ENCODE measurements around the gene RAC2. TPM values are rescaled to one million over a fixed set of nuclear protein-coding genes. Genes with fewer than 3 reads are reported as not detected.

RAC2 gene
- total RNA-seq, 4 donors from 2014 or later = 4.1 to 21.9 (median 7.2) TPM

GRCh38 chr22:37273126-37273845, 29.2 kb upstream of the RAC2 start:
- no peak overlapping the region for H3K27ac ChIP-seq (replicated peaks in 1 of 4)
- no peak for DNase-seq (ENCODE audit: extremely low spot score)
- TF ChIP-seq CTCF (IDR thresholded peaks at IDR 0.05) = no peak
- H3K4me1 ChIP-seq = peaks cover 0 to 5% (median 0%) of the 10 kb centered on the region in 4 donors
- H3K9me3 ChIP-seq = no peaks in the 10 kb centered on the region
- peaks cover 0 to 79% (median 2%) of the 10 kb centered on the region in 4 donors for H3K27me3 ChIP-seq
- intact Hi-C loops (cut with DNase I) = no loop called here
- WGBS = 60% methylated on average over 10 of the region's 17 CpGs
- H3K36me3 ChIP-seq = no peaks in the 10 kb centered on the region
- no peak overlapping the region for H3K4me3 ChIP-seq

GRCh38 chr22:37270928-37271650, 27.0 kb upstream of the RAC2 start:
- no peak overlapping the region for H3K27ac ChIP-seq (replicated peaks in 1 of 4)
- intact Hi-C loops (cut with DNase I) = no loop called here
- TF ChIP-seq EP300 (IDR thresholded peaks at IDR 0.05) (no peak), POLR2A (IDR thresholded peaks at IDR 0.05; ENCODE audit: low read depth) (no peak), POLR2AphosphoS5 (IDR thresholded peaks at IDR 0.05) (no peak), CTCF (IDR thresholded peaks at IDR 0.05) (no peak)
- no peak overlapping the region for H3K4me3 ChIP-seq
- peaks cover 0 to 79% (median 2%) of the 10 kb centered on the region in 4 donors for H3K27me3 ChIP-seq
- no peak for DNase-seq (ENCODE audit: extremely low spot score)
- no peaks in the 10 kb centered on the region for H3K36me3 ChIP-seq
- H3K4me1 ChIP-seq = peaks cover 0 to 14% (median 8%) of the 10 kb centered on the region in 4 donors
- no peaks in the 10 kb centered on the region for H3K9me3 ChIP-seq
- WGBS = 73% methylated on average over 8 of the region's 8 CpGs

GRCh38 chr22:37269936-37270678, 26.0 kb upstream of the RAC2 start:
- Histone ChIP-seq H3K9me3 (peaks cover 0 to 2% (median 0%) of the 10 kb centered on the region in 4 donors), H3K36me3 (no peaks in the 10 kb centered on the region), H3K4me1 (peaks cover 0 to 14% (median 8%) of the 10 kb centered on the region in 4 donors), H3K27ac (replicated peaks in 1 of 4) (no peak overlapping the region), H3K4me3 (no peak overlapping the region), H3K27me3 (peaks cover 0 to 81% (median 2%) of the 10 kb centered on the region in 4 donors)
- intact Hi-C loops (cut with DNase I) = no loop called here
- DNase-seq (ENCODE audit: extremely low spot score) = no peak
- TF ChIP-seq EP300 (IDR thresholded peaks at IDR 0.05) = no peak
- no peak for TF ChIP-seq POLR2A (IDR thresholded peaks at IDR 0.05; ENCODE audit: low read depth)
- no peak for TF ChIP-seq POLR2AphosphoS5 (IDR thresholded peaks at IDR 0.05)
- TF ChIP-seq CTCF (IDR thresholded peaks at IDR 0.05) = no peak
- 64% methylated on average over 8 of the region's 8 CpGs for WGBS

- intact Hi-C loops (cut with DNase I) = no loop called here
These were observed 23.8 kb upstream of the RAC2 start for GRCh38 chr22:37267661-37268413.

More at GRCh38 chr22:37267661-37268413, 23.8 kb upstream of the RAC2 start:
- no peak for TF ChIP-seq POLR2A (IDR thresholded peaks at IDR 0.05; ENCODE audit: low read depth)
- TF ChIP-seq POLR2AphosphoS5 (IDR thresholded peaks at IDR 0.05) = no peak
- TF ChIP-seq EP300 (IDR thresholded peaks at IDR 0.05) = no peak
- TF ChIP-seq CTCF (IDR thresholded peaks at IDR 0.05) = no peak
- Histone ChIP-seq H3K9me3 (peaks cover 0 to 20% (median 15%) of the 10 kb centered on the region in 4 donors), H3K4me3 (peak overlapping the region in 2 of 4 donors; percentile 33 to 53), H3K36me3 (no peaks in the 10 kb centered on the region), H3K4me1 (peaks cover 0 to 9% (median 8%) of the 10 kb centered on the region in 4 donors), H3K27me3 (peaks cover 0 to 78% (median 0%) of the 10 kb centered on the region in 4 donors), H3K27ac (replicated peaks in 1 of 4) (peak overlapping the region in 1 of 4 donors; percentile 28)
- 70% methylated on average over 9 of the region's 11 CpGs for WGBS
- no peak for DNase-seq (ENCODE audit: extremely low spot score)

Data from esophagus muscularis mucosa (tissue), 4 donors.